Measurements from ENCODE around the gene MCM3.

Gene MCM3

GRCh38 chr6:52227495-52227894 is 57.0 kb downstream of the MCM3 start:
- no peak overlapping the region for H3K4me3 ChIP-seq (ENCODE audit: low read depth, low read length)
- peak; percentile 97 for DNase-seq (ENCODE audit: low read depth)
- TF ChIP-seq, protein P1, sequence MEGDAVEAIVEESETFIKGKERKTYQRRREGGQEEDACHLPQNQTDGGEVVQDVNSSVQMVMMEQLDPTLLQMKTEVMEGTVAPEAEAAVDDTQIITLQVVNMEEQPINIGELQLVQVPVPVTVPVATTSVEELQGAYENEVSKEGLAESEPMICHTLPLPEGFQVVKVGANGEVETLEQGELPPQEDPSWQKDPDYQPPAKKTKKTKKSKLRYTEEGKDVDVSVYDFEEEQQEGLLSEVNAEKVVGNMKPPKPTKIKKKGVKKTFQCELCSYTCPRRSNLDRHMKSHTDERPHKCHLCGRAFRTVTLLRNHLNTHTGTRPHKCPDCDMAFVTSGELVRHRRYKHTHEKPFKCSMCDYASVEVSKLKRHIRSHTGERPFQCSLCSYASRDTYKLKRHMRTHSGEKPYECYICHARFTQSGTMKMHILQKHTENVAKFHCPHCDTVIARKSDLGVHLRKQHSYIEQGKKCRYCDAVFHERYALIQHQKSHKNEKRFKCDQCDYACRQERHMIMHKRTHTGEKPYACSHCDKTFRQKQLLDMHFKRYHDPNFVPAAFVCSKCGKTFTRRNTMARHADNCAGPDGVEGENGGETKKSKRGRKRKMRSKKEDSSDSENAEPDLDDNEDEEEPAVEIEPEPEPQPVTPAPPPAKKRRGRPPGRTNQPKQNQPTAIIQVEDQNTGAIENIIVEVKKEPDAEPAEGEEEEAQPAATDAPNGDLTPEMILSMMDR (IDR thresholded peaks at IDR 0.05; ENCODE audit: insufficient read depth, low read depth, low read length, missing control alignments), result no peak

DNA sequence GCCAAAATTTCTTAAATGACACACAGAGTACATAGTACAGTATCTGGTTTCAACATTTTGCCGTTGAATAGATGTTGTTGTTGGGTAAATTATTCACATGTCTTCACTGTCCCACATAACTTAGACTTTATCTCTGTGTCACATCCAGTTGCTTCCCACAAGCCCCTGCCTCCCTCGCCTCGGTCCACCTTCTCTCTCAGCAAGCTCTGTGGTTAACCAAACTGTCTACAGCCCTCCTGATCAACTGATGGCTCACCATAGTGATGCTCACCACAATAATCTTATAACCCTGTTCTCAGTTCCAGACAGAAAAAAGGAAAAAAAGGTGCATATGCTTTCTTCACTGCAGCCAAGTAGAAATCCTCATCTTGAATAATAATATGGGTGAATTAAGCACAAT is 63.2 kb downstream of the MCM3 start:
- TF ChIP-seq, protein P1 (IDR thresholded peaks at IDR 0.05; ENCODE audit: insufficient read depth, low read depth, low read length, missing control alignments), result no peak
- H3K4me3 ChIP-seq (ENCODE audit: low read depth, low read length), result no peak overlapping the region
- peak; percentile 75 for DNase-seq (ENCODE audit: low read depth)

DNA sequence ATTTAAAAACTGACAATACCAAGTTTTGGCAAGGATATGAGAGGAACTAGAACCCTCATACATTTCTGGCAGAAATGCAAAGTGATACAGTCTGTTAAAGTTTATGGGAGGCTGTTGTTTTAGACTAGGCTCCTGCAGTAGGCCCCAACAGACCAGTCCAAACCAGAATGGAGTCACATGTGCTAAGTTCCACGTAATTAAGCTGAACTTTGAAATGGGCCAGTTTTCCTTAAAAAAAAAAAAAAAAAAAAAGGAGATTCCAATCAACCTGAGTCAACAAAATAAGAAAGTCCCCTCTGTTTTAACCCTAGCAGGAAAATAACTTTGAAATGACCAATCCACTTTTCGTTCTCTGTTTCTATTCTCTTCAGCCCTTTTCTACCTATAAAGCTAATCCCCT is 66.8 kb downstream of the MCM3 start:
- no peak for DNase-seq (ENCODE audit: low read depth)
- TF ChIP-seq, protein P1 (IDR thresholded peaks at IDR 0.05; ENCODE audit: insufficient read depth, low read depth, low read length, missing control alignments), result no peak
- H3K4me3 ChIP-seq (ENCODE audit: low read depth, low read length), result no peak overlapping the region

DNA sequence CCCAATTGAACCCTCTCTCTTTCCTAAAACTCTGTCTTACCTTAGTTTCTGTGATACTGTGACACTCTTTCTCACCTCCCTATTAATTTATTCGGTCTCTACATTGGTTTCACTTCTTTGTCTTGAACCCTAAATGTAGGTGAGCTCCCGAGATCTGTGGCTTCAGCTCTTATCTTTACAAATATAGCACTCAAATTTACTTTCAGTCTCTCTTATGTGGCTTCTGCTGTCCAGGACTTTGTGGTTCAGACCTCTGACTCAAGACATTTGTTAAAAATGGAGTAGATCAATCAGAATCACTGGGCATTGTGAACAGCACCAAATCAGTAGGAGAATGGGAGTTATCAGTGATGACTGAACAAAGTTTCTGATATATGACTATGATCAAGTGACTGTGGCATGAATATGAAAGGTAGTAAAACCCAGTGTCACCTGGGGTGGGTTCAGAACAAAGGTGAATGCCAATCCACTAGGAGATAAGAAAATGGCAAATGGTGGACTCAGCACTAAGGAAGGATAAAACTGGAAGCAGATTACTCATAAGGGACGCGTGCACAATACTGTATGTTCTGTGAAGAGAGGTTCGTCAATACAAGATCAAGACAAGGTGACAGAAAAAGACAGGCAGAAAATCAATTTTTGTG is 67.5 kb downstream of the MCM3 start:
- TF ChIP-seq, protein P1 (IDR thresholded peaks at IDR 0.05; ENCODE audit: insufficient read depth, low read depth, low read length, missing control alignments), result no peak
- peak; percentile 68 for DNase-seq (ENCODE audit: low read depth)
- H3K4me3 ChIP-seq (ENCODE audit: low read depth, low read length), result no peak overlapping the region

DNA sequence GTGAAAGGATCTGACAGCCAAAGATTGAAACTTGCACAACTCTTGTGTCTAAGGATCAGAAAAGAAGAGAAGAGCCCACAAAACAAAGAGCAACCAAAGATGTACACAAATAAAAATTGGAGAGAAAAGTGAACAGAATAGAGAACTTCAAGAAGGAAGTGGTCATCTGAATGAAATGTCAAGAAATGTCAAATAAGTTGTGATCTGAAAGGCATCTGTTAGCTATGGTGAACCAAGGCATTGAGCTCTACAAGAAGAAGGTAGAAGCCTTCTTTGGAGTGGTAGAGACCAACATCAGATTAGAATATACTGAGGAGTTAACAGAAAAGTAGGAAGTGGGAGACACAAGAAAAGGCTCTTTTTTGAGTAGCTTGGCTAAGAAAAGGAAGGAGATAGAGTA is 68.8 kb downstream of the MCM3 start:
- no peak for DNase-seq (ENCODE audit: low read depth)
- H3K4me3 ChIP-seq (ENCODE audit: low read depth, low read length), result no peak overlapping the region
- TF ChIP-seq, protein P1 (IDR thresholded peaks at IDR 0.05; ENCODE audit: insufficient read depth, low read depth, low read length, missing control alignments), result no peak

Data from GM12865 (cell line).